ENCODE results near the gene HBA2.

DNA sequence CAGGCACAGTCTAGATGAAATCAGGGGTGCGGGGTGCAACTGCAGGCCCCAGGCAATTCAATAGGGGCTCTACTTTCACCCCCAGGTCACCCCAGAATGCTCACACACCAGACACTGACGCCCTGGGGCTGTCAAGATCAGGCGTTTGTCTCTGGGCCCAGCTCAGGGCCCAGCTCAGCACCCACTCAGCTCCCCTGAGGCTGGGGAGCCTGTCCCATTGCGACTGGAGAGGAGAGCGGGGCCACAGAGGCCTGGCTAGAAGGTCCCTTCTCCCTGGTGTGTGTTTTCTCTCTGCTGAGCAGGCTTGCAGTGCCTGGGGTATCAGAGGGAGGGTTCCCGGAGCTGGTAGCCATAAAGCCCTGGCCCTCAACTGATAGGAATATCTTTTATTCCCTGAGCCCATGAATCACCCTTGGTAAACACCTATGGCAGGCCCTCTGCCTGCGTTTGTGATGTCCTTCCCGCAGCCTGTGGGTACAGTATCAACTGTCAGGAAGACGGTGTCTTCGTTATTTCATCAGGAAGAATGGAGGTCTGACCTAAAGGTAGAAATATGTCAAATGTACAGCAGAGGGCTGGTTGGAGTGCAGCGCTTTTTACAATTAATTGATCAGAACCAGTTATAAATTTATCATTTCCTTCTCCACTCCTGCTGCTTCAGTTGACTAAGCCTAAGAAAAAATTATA lies 5.4 kb downstream of the HBA2 start:
- TF ChIP-seq, protein P1, sequence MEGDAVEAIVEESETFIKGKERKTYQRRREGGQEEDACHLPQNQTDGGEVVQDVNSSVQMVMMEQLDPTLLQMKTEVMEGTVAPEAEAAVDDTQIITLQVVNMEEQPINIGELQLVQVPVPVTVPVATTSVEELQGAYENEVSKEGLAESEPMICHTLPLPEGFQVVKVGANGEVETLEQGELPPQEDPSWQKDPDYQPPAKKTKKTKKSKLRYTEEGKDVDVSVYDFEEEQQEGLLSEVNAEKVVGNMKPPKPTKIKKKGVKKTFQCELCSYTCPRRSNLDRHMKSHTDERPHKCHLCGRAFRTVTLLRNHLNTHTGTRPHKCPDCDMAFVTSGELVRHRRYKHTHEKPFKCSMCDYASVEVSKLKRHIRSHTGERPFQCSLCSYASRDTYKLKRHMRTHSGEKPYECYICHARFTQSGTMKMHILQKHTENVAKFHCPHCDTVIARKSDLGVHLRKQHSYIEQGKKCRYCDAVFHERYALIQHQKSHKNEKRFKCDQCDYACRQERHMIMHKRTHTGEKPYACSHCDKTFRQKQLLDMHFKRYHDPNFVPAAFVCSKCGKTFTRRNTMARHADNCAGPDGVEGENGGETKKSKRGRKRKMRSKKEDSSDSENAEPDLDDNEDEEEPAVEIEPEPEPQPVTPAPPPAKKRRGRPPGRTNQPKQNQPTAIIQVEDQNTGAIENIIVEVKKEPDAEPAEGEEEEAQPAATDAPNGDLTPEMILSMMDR (IDR thresholded peaks at IDR 0.05), result no peak
- TF ChIP-seq POLR2AphosphoS5 (IDR thresholded peaks at IDR 0.05; ENCODE audit: low read depth, low read length) (no peak), TCF7L2 (IDR thresholded peaks at IDR 0.05; ENCODE audit: low read depth, low read length) (no peak), SIN3A (IDR thresholded peaks at IDR 0.05; ENCODE audit: borderline replicate concordance, insufficient read depth, low read depth, low read length) (no peak)
- TF ChIP-seq, protein P2, sequence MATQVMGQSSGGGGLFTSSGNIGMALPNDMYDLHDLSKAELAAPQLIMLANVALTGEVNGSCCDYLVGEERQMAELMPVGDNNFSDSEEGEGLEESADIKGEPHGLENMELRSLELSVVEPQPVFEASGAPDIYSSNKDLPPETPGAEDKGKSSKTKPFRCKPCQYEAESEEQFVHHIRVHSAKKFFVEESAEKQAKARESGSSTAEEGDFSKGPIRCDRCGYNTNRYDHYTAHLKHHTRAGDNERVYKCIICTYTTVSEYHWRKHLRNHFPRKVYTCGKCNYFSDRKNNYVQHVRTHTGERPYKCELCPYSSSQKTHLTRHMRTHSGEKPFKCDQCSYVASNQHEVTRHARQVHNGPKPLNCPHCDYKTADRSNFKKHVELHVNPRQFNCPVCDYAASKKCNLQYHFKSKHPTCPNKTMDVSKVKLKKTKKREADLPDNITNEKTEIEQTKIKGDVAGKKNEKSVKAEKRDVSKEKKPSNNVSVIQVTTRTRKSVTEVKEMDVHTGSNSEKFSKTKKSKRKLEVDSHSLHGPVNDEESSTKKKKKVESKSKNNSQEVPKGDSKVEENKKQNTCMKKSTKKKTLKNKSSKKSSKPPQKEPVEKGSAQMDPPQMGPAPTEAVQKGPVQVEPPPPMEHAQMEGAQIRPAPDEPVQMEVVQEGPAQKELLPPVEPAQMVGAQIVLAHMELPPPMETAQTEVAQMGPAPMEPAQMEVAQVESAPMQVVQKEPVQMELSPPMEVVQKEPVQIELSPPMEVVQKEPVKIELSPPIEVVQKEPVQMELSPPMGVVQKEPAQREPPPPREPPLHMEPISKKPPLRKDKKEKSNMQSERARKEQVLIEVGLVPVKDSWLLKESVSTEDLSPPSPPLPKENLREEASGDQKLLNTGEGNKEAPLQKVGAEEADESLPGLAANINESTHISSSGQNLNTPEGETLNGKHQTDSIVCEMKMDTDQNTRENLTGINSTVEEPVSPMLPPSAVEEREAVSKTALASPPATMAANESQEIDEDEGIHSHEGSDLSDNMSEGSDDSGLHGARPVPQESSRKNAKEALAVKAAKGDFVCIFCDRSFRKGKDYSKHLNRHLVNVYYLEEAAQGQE (IDR thresholded peaks at IDR 0.05; ENCODE audit: insufficient read depth in 1 of 2, low read depth in 2 of 2, low read length in 1 of 2), result no peak
